HG03280 (cell line): Measurements from ENCODE around the gene CST1.
"Not testable (repeated sequence)": the region's sequence is repeated elsewhere in the genome, so short reads cannot be mapped to it uniquely, and the experiment has no call there.

Experiments
- ATAC-seq: cut with Tn5 transposase; IDR thresholded peaks from one replicate; pipeline ENCODE4 v1.9.1; 2021; ENCODE audit warnings: mild to moderate bottlenecking, moderate library complexity; ENCODE audit not compliant: unreplicated experiment

The CST1 gene

DNA sequence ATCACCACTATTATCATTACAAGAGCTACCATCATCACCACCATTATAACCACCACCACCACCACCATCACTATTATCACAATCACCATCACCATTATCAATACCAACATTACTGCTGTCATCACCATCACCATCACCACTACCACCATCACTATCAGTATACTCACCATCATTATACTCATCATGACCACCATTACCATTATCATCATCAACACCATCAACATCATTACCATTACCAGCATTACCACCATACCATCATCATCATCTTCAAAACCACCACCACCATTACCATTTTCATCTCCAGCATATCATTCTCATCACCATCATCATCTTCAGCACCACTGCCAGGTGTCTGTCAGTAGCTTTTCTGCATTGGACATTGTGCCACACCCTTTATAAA is 39.0 kb downstream of the CST1 start:
- not testable (repeated sequence) for ATAC-seq

DNA sequence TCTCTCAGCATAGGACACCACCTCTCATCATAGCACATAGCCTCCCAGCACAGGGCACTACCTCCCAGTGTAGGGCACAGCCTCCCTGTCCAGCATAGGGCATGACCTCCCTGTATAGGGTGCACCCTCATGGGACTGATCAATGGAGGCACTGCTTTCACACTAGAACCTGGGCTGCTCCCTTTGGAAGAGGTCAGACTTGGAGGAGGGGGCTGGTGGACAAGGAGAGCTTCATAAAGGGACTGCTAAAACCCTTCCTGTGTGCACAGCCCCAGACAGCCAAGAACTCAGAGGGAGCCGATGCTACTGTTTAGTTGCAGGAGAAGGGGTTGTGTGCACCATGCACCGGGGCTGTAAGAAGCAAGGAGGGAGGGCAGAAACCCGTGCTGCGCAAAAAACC is 40.0 kb downstream of the CST1 start:
- ATAC-seq = no peak

DNA sequence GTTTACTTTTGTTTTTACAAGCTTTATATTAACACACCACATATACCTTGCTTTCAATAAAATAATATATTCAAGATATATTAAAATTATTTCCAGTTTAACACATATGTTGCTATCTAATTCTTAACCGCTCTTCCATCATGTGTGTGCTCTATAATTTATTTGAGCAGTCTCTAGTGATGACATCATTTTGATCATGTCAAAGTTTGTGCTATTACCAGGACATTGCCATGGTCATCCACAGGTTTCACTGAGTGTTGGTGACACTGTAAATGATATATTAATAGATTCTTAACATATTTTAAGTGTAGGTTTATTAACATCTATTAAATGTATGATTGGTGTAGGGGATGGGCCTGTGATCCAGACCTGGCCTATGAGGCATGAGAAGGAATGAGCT is 44.8 kb downstream of the CST1 start:
- ATAC-seq = no peak

DNA sequence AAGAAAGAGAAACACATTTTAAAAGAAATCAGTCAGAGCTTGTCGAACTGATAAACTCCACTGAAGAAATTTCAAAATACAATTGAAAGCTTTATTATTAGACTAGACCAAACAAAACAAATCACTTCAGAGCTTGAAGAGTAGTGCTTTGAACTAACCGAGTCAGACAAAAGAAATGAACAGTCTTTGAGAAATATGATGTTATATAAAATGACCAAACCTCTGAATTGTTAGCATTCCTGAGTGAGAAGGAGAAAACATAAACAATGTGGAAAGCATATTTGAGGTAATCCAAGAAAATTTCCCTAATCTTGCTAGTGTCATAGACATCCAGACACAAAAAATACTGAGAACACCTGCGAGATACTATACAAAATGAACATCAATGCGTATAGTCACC is 48.7 kb downstream of the CST1 start:
- ATAC-seq = no peak

DNA sequence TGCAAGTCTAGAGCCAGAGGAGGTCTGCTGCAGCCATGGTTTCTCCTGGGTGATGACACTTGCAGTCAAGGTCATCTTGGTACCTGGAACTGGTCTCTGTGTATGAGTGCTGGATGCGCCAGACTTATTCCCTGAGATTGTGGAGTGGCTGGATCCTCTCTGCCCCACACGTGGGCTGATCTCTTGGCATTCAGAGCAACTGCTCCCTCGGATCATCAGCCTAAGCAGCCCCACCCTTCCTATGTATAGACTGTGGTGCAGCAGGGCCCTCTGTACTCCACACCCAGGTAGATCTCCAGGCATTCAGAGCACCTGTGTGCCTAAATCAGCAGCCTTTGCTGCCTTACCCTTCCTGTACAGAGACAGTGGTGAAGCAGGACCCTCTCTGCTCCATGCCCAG is 49.8 kb downstream of the CST1 start:
- no peak for ATAC-seq

DNA sequence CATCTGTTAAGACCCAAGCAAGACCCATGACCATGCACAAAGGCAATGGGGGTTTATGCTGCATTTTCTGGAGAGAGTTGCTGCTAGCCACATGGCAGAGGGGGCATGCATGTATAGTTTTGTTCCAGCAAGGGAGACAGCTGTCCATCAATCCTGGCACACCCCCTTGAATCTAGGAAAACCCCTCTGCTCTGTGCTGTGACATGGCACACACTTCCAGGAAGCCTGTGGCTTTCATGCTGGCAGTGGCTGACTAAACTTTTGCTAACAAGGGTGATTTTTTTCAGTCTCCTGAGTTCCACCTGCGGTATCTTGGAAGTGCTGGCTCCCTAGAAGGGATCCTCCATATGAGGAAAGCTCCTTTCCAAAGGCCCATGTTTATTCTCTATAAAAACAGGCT is 52.8 kb downstream of the CST1 start:
- no peak for ATAC-seq
